Measurements from ENCODE around the gene TTBK2. TPM values are rescaled to one million over a fixed set of nuclear protein-coding genes. Genes with fewer than 3 reads are reported as not detected.

Gene TTBK2
- total and polyA plus RNA-seq, 4 donors: 1.0 to 6.4 (median 4.3) TPM

DNA sequence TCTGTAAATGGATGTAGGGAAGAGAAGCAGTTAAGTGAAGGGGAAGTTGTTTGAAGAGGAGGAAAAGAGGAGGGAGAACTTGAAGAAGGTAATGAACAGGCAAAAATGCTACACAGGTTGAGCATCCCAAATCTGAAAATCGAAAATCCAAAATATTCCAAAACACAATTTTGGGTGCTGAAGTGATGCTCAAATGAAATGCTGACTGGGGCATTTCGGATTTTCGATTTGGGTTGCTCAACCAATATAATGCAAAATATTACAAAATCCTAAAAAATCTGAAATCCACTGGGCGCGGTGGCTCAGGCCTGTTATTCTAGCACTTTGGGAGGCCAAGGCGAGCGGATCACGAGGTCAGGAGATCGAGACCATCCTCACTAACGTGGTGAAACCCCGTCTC is 121.8 kb downstream of the TTBK2 start (continued):
- TF ChIP-seq HNF4A (conservative IDR thresholded peaks at IDR 0.05) (no peak), RAD21 (IDR thresholded peaks at IDR 0.05) (no peak), FOXA2 (IDR thresholded peaks at IDR 0.05) (no peak), YY1 (IDR thresholded peaks at IDR 0.05) (no peak), RXRA (IDR thresholded peaks at IDR 0.05) (no peak)
- TF ChIP-seq, protein P1, sequence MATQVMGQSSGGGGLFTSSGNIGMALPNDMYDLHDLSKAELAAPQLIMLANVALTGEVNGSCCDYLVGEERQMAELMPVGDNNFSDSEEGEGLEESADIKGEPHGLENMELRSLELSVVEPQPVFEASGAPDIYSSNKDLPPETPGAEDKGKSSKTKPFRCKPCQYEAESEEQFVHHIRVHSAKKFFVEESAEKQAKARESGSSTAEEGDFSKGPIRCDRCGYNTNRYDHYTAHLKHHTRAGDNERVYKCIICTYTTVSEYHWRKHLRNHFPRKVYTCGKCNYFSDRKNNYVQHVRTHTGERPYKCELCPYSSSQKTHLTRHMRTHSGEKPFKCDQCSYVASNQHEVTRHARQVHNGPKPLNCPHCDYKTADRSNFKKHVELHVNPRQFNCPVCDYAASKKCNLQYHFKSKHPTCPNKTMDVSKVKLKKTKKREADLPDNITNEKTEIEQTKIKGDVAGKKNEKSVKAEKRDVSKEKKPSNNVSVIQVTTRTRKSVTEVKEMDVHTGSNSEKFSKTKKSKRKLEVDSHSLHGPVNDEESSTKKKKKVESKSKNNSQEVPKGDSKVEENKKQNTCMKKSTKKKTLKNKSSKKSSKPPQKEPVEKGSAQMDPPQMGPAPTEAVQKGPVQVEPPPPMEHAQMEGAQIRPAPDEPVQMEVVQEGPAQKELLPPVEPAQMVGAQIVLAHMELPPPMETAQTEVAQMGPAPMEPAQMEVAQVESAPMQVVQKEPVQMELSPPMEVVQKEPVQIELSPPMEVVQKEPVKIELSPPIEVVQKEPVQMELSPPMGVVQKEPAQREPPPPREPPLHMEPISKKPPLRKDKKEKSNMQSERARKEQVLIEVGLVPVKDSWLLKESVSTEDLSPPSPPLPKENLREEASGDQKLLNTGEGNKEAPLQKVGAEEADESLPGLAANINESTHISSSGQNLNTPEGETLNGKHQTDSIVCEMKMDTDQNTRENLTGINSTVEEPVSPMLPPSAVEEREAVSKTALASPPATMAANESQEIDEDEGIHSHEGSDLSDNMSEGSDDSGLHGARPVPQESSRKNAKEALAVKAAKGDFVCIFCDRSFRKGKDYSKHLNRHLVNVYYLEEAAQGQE (IDR thresholded peaks at IDR 0.05): no peak

DNA sequence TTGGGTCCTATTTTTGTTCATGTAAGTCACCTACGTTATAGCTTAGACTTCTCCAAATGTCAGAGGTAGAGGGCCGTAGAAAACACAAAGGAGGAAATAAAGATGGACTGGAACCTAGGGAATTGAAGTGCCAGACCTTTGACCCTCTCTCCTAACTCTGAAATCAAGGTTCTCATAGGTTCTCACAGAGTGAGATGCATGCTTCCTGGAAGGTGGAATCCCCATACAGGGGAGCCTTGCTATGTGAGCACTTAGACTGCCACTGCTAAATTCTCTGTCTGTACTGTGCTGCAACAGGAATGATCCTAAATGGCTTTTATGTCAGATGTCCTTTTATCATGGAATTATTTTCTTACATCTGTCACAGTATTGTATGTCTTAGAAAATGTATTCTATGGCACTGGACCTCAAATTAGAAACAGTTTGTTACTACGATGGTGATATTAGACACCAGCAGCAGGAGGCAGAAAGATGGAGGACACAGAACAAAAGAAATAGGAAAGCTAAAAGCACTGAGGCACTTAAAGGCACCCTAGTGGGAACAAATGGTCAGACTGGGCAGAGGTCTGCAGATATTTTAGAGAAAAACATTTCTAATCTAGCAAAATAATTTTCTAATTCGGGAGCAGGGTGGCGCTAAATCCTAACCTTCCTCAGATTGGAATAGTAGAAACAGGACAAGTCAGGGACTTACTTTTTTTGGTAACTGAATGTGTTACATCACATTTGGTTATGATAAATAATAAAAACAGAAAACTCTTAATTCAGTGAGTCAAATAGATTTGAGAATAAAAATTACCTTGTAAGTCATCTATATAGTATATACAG is 123.4 kb downstream of the TTBK2 start:
- TF ChIP-seq, protein P2, sequence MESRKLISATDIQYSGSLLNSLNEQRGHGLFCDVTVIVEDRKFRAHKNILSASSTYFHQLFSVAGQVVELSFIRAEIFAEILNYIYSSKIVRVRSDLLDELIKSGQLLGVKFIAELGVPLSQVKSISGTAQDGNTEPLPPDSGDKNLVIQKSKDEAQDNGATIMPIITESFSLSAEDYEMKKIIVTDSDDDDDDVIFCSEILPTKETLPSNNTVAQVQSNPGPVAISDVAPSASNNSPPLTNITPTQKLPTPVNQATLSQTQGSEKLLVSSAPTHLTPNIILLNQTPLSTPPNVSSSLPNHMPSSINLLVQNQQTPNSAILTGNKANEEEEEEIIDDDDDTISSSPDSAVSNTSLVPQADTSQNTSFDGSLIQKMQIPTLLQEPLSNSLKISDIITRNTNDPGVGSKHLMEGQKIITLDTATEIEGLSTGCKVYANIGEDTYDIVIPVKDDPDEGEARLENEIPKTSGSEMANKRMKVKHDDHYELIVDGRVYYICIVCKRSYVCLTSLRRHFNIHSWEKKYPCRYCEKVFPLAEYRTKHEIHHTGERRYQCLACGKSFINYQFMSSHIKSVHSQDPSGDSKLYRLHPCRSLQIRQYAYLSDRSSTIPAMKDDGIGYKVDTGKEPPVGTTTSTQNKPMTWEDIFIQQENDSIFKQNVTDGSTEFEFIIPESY (IDR thresholded peaks at IDR 0.05): no peak
- TF ChIP-seq, protein P3, sequence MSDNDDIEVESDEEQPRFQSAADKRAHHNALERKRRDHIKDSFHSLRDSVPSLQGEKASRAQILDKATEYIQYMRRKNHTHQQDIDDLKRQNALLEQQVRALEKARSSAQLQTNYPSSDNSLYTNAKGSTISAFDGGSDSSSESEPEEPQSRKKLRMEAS (IDR thresholded peaks at IDR 0.05): no peak
- no peak for TF ChIP-seq RXRA (IDR thresholded peaks at IDR 0.05)
- TF ChIP-seq, protein P4, sequence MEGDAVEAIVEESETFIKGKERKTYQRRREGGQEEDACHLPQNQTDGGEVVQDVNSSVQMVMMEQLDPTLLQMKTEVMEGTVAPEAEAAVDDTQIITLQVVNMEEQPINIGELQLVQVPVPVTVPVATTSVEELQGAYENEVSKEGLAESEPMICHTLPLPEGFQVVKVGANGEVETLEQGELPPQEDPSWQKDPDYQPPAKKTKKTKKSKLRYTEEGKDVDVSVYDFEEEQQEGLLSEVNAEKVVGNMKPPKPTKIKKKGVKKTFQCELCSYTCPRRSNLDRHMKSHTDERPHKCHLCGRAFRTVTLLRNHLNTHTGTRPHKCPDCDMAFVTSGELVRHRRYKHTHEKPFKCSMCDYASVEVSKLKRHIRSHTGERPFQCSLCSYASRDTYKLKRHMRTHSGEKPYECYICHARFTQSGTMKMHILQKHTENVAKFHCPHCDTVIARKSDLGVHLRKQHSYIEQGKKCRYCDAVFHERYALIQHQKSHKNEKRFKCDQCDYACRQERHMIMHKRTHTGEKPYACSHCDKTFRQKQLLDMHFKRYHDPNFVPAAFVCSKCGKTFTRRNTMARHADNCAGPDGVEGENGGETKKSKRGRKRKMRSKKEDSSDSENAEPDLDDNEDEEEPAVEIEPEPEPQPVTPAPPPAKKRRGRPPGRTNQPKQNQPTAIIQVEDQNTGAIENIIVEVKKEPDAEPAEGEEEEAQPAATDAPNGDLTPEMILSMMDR (IDR thresholded peaks at IDR 0.05; ENCODE audit: low read depth, low read length, missing input control): no peak
- TF ChIP-seq HNF4A (conservative IDR thresholded peaks at IDR 0.05): no peak
- TF ChIP-seq, protein P5, sequence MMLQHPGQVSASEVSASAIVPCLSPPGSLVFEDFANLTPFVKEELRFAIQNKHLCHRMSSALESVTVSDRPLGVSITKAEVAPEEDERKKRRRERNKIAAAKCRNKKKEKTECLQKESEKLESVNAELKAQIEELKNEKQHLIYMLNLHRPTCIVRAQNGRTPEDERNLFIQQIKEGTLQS (IDR thresholded peaks at IDR 0.05): no peak
- TF ChIP-seq SP1 (IDR thresholded peaks at IDR 0.05): no peak
- TF ChIP-seq GABPA (IDR thresholded peaks at IDR 0.05 in 1 of 2, conservative IDR thresholded peaks at IDR 0.05 in 1 of 2): no peak
- TF ChIP-seq YY1 (IDR thresholded peaks at IDR 0.05): no peak
- no peak for TF ChIP-seq HNF4G (IDR thresholded peaks at IDR 0.05)
- no peak for TF ChIP-seq EGR1 (IDR thresholded peaks at IDR 0.05; ENCODE audit: low read depth in 2 of 2)
- TF ChIP-seq RAD21 (IDR thresholded peaks at IDR 0.05): no peak
- no peak for TF ChIP-seq FOXA1 (IDR thresholded peaks at IDR 0.05)
- no peak for TF ChIP-seq TAF1 (conservative IDR thresholded peaks at IDR 0.05)
- TF ChIP-seq, protein P1 (IDR thresholded peaks at IDR 0.05): no peak
- no peak for TF ChIP-seq NR2F2 (IDR thresholded peaks at IDR 0.05)
- TF ChIP-seq FOXA2 (IDR thresholded peaks at IDR 0.05): no peak
- no peak for TF ChIP-seq JUND (IDR thresholded peaks at IDR 0.05)
- Histone ChIP-seq H3K9ac (ENCODE audit: low read depth in 1 of 2, low read length in 2 of 2) (no peak overlapping the region), H3K4me1 (ENCODE audit: control insufficient read depth in 4 of 4, insufficient read depth in 4 of 4, low read length in 3 of 4) (no peaks in the 10 kb centered on the region), H3K27me3 (ENCODE audit: control insufficient read depth in 4 of 4, insufficient read depth in 4 of 4, low read length in 3 of 4) (no peaks in the 10 kb centered on the region), H3K4me3 (ENCODE audit: low read depth in 1 of 3, low read length in 3 of 3) (no peak overlapping the region), H3K9me3 (ENCODE audit: control insufficient read depth in 4 of 4, low read length in 3 of 4) (no peaks in the 10 kb centered on the region), H3K36me3 (ENCODE audit: control insufficient read depth in 4 of 4, insufficient read depth in 3 of 4, low read depth in 1 of 4, low read length in 3 of 4) (peaks cover 2 to 8% (median 4%) of the 10 kb centered on the region in 4 donors), H3K27ac (ENCODE audit: low read depth in 1 of 2, low read length in 2 of 2) (no peak overlapping the region)
- no peak for DNase-seq (ENCODE audit: low spot score)
- WGBS: 90% methylated on average over 5 of the region's 5 CpGs

Measured in liver (tissue), 9 donors.